H9 (cell line): Measurements from ENCODE around the gene ARID1B. TPM values are rescaled to one million over a fixed set of nuclear protein-coding genes. Genes with fewer than 3 reads are reported as not detected.

Experiments used
- DNase-seq: peaks from one replicate; pipeline ENCODE4 v3.0.0-alpha.2; 2017
- H2AFZ ChIP-seq: one replicate; pipeline ENCODE4 v1.6.1; 2013; ENCODE audit warnings: mild to moderate bottlenecking, low read length, control low read depth, moderate library complexity
- H2AK5ac ChIP-seq: 2 replicates; pipeline ENCODE4 v1.6.1; 2013; ENCODE audit warnings: low read length, control low read depth, mixed read lengths; ENCODE audit not compliant: insufficient read length
- H2BK120ac ChIP-seq: one replicate; pipeline ENCODE4 v1.6.1; 2013; ENCODE audit warnings: low read depth, mild to moderate bottlenecking, low read length, control low read depth, inconsistent platforms; ENCODE audit not compliant: poor library complexity, severe bottlenecking
- H2BK12ac ChIP-seq: 2 replicates; pipeline ENCODE4 v1.6.1; 2013; ENCODE audit warnings: low read length, control low read depth, mixed read lengths, low read depth; ENCODE audit not compliant: insufficient read length
- H2BK15ac ChIP-seq: 2 replicates; pipeline ENCODE4 v1.6.1; 2013; ENCODE audit warnings: low read depth, low read length, control low read depth
- H2BK20ac ChIP-seq: one replicate; pipeline ENCODE4 v1.6.1; 2013; ENCODE audit warnings: low read depth, mild to moderate bottlenecking, low read length, control low read depth, inconsistent platforms; ENCODE audit not compliant: poor library complexity, severe bottlenecking
- H2BK5ac ChIP-seq: 2 replicates; pipeline ENCODE4 v1.6.1; 2013; ENCODE audit warnings: low read length, control low read depth, mixed read lengths; ENCODE audit not compliant: insufficient read length
- H3K14ac ChIP-seq: 2 replicates; pipeline ENCODE4 v1.6.1; 2013; ENCODE audit warnings: low read length, control low read depth; ENCODE audit not compliant: insufficient read depth
- H3K18ac ChIP-seq: 2 replicates; pipeline ENCODE4 v1.6.1; 2013; ENCODE audit warnings: low read depth, mild to moderate bottlenecking, mixed read lengths, low read length, control low read depth; ENCODE audit not compliant: insufficient read length
- H3K23ac ChIP-seq: 2 replicates; pipeline ENCODE4 v1.6.1; 2013; ENCODE audit warnings: low read length, control low read depth, mixed read lengths, low read depth; ENCODE audit not compliant: insufficient read length
- H3K23me2 ChIP-seq: 2 replicates; pipeline ENCODE4 v1.6.1; 2013; ENCODE audit warnings: low read depth, mild to moderate bottlenecking, mixed read lengths, low read length, control low read depth; ENCODE audit not compliant: insufficient read length, poor library complexity, severe bottlenecking
- H3K27ac ChIP-seq: 2 replicates; pipeline ENCODE4 v1.5.1; 2013; ENCODE audit warnings: low read length, control low read depth, mixed read lengths, low read depth; ENCODE audit not compliant: insufficient read length
- H3K27me3 ChIP-seq: 2 replicates; pipeline ENCODE4 v1.6.1; 2013; ENCODE audit warnings: low read length, control low read depth, inconsistent platforms; ENCODE audit not compliant: insufficient read depth
- H3K4ac ChIP-seq: 2 replicates; pipeline ENCODE4 v1.6.1; 2013; ENCODE audit warnings: low read depth, mild to moderate bottlenecking, control low read depth, inconsistent platforms, low read length, moderate library complexity
- H3K4me1 ChIP-seq: 2 replicates; pipeline ENCODE4 v1.6.1; 2013; ENCODE audit warnings: low read length, control low read depth, inconsistent platforms; ENCODE audit not compliant: insufficient read depth
- H3K4me2 ChIP-seq: 2 replicates; pipeline ENCODE4 v1.6.1; 2013; ENCODE audit warnings: low read length, control low read depth, mixed read lengths; ENCODE audit not compliant: insufficient read length, insufficient read depth
- H3K56ac ChIP-seq: 2 replicates; pipeline ENCODE4 v1.6.1; 2013; ENCODE audit warnings: low read depth, mild to moderate bottlenecking, mixed read lengths, low read length, control low read depth; ENCODE audit not compliant: insufficient read length
- H3K79me1 ChIP-seq: 2 replicates; pipeline ENCODE4 v1.6.1; 2013; ENCODE audit warnings: low read depth, mild to moderate bottlenecking, moderate library complexity, low read length, control low read depth, inconsistent platforms; ENCODE audit not compliant: insufficient read depth, poor library complexity, severe bottlenecking
- H3K79me2 ChIP-seq: 2 replicates; pipeline ENCODE4 v1.6.1; 2013; ENCODE audit warnings: low read length, control low read depth, inconsistent platforms; ENCODE audit not compliant: insufficient read depth
- H3K9ac ChIP-seq: 2 replicates; pipeline ENCODE4 v1.6.1; 2013; ENCODE audit warnings: low read length, control low read depth, mixed read lengths; ENCODE audit not compliant: insufficient read length; ENCODE audit errors: extremely low read depth
- H3K9me3 ChIP-seq: one replicate; pipeline ENCODE4 v1.6.1; 2013; ENCODE audit warnings: low read depth, low read length, inconsistent platforms; ENCODE audit not compliant: control insufficient read depth
- H3T11ph ChIP-seq: one replicate; pipeline ENCODE4 v1.6.1; 2013; ENCODE audit warnings: mild to moderate bottlenecking, low read length, control low read depth, inconsistent platforms
- H4K20me1 ChIP-seq: one replicate; pipeline ENCODE4 v1.6.1; 2013; ENCODE audit not compliant: control insufficient read depth, insufficient read length, insufficient read depth
- H4K5ac ChIP-seq: 2 replicates; pipeline ENCODE4 v1.6.1; 2013; ENCODE audit warnings: low read depth, mild to moderate bottlenecking, mixed read lengths, low read length, control low read depth; ENCODE audit not compliant: insufficient read length
- H4K8ac ChIP-seq: replicated peaks from 2 replicates; pipeline ENCODE4 v1.6.1; 2013; ENCODE audit warnings: low read length, control low read depth, mixed read lengths, low read depth; ENCODE audit not compliant: insufficient read length
- H4K91ac ChIP-seq: 2 replicates; pipeline ENCODE4 v1.6.1; 2013; ENCODE audit warnings: low read depth, mild to moderate bottlenecking, moderate library complexity, mixed read lengths, low read length, control low read depth; ENCODE audit not compliant: insufficient read length
- H3K27ac Mint-ChIP-seq, 3 experiments: 2 replicates in 2 of 3; 3 replicates in 1 of 3; pipeline ENCODE4 v1.8.0; 2020 to 2021; ENCODE audit warnings: mixed read lengths in 3 of 3, mild to moderate bottlenecking in 1 of 3, moderate library complexity in 1 of 3
- H3K27me3 Mint-ChIP-seq: 2 replicates; pipeline ENCODE4 v1.8.0; 2021; ENCODE audit warnings: low read depth, mild to moderate bottlenecking, moderate library complexity, mixed read lengths
- H3K36me3 Mint-ChIP-seq, 3 experiments: 2 replicates in 2 of 3; 3 replicates in 1 of 3; pipeline ENCODE4 v1.8.0; 2020 to 2021; ENCODE audit warnings: low read depth in 3 of 3, mixed read lengths in 3 of 3; ENCODE audit not compliant: insufficient read depth in 1 of 3
- H3K4me1 Mint-ChIP-seq, 2 experiments: 2 replicates each; pipeline ENCODE4 v1.8.0; 2020; ENCODE audit warnings: mixed read lengths in 2 of 2
- H3K4me3 Mint-ChIP-seq, 2 experiments: 2 replicates in 1 of 2; 3 replicates in 1 of 2; pipeline ENCODE4 v1.8.0; 2020 to 2021; ENCODE audit warnings: mild to moderate bottlenecking in 2 of 2, mixed read lengths in 2 of 2, moderate library complexity in 1 of 2
- H3K9me3 Mint-ChIP-seq, 2 experiments: 2 replicates in 1 of 2; 3 replicates in 1 of 2; pipeline ENCODE4 v1.8.0; 2020; ENCODE audit warnings: mild to moderate bottlenecking in 2 of 2, mixed read lengths in 2 of 2, moderate library complexity in 1 of 2
- WGBS: extraction: QIAGEN DNeasy Blood & Tissue Kit; methylation state at CpG from one replicate; pipeline ENCODE4 v1.1.7; 2013; ENCODE audit warnings: missing lambda C conversion rate, low lambda C conversion rate, mixed read lengths; ENCODE audit not compliant: insufficient read length; ENCODE audit errors: extremely low coverage; 5-methylcytosine and 5-hydroxymethylcytosine counted together
- total RNA-seq: library from RNA; stranded (reverse); gene quantifications from 2 replicates; pipeline ENCODE4 v1.2.1, GENCODE V29; 2021
- TF ChIP-seq, protein P1 (sequence below): fragments of 200-600 bp; sonication (generic); conservative IDR thresholded peaks from 3 replicates; pipeline ENCODE4 v1.8.0; 2021; ENCODE audit warnings: antibody characterized with exemption, mild to moderate bottlenecking

Gene ARID1B
- total RNA-seq, 1 experiment from 2014 or later: 88.2 TPM

- Histone ChIP-seq H3K23me2 (peaks cover 12% of the 10 kb centered on the region), H3K23ac (no peak overlapping the region), H3K27ac (no peak overlapping the region), H3K56ac (no peak overlapping the region), H2BK12ac (no peak overlapping the region), H2BK120ac (no peak overlapping the region), H2BK20ac (no peak overlapping the region), H3K14ac (no peak overlapping the region), H4K5ac (no peak overlapping the region), H3K18ac (no peak overlapping the region), H2AK5ac (no peak overlapping the region), H2BK15ac (no peak overlapping the region), H2BK5ac (no peak overlapping the region), H3K4ac (no peak overlapping the region), H4K91ac (no peak overlapping the region), H3T11ph (no peak overlapping the region), H3K4me2 (no peak overlapping the region), H4K20me1 (no peaks in the 10 kb centered on the region), H3K79me1 (no peaks in the 10 kb centered on the region), H4K8ac (no peak overlapping the region), H3K27me3 (peaks cover 10% of the 10 kb centered on the region; the same call in 1 of the 2 replicates), H3K79me2 (no peaks in the 10 kb centered on the region), H3K9ac (no peak overlapping the region), H3K9me3 (no peaks in the 10 kb centered on the region), H2AFZ (no peak overlapping the region), H3K4me1 (no peaks in the 10 kb centered on the region; the same call in 1 of the 2 replicates)
- Mint-ChIP-seq H3K4me1 (peaks cover 17 to 27% of the 10 kb centered on the region in 2 experiments), H3K27ac (no peak overlapping the region), H3K27me3 (peaks cover 55% of the 10 kb centered on the region), H3K36me3 (peaks cover 0 to 2% (median 0%) of the 10 kb centered on the region in 3 experiments; a peak in 2 of 7 replicates), H3K4me3 (no peak overlapping the region), H3K9me3 (peaks cover 2 to 7% of the 10 kb centered on the region in 2 experiments; a peak in 4 of 5 replicates)
- DNase-seq: no peak
- WGBS: no CpG with 5 or more reads among the region's 2 CpGs
- TF ChIP-seq, protein P1, sequence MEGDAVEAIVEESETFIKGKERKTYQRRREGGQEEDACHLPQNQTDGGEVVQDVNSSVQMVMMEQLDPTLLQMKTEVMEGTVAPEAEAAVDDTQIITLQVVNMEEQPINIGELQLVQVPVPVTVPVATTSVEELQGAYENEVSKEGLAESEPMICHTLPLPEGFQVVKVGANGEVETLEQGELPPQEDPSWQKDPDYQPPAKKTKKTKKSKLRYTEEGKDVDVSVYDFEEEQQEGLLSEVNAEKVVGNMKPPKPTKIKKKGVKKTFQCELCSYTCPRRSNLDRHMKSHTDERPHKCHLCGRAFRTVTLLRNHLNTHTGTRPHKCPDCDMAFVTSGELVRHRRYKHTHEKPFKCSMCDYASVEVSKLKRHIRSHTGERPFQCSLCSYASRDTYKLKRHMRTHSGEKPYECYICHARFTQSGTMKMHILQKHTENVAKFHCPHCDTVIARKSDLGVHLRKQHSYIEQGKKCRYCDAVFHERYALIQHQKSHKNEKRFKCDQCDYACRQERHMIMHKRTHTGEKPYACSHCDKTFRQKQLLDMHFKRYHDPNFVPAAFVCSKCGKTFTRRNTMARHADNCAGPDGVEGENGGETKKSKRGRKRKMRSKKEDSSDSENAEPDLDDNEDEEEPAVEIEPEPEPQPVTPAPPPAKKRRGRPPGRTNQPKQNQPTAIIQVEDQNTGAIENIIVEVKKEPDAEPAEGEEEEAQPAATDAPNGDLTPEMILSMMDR: no peak
These were observed 461.2 kb downstream of the ARID1B start for GRCh38 chr6:157238346-157238745.
